Astrocyte of the cerebellum (primary cell): ENCODE measurements around the gene OCA2.
A peak's percentile ranks its signal among the peaks of the same experiment; 100 is the strongest.
"Not testable (repeated sequence)": the region's sequence is repeated elsewhere in the genome, so short reads cannot be mapped to it uniquely, and the experiment has no call there.

Experiments
- DNase-seq: peaks from one replicate; pipeline ENCODE4 v3.0.0-alpha.2; 2011; ENCODE audit warnings: low read depth
- H3K4me3 ChIP-seq: 2 replicates; pipeline ENCODE4 v1.5.1; 2011; ENCODE audit warnings: mild to moderate bottlenecking, low read depth, low read length, moderate library complexity
- in situ Hi-C: cut with HindIII; loops from 2 replicates; pipeline ENCODE4 v1.10.0; 2017; ENCODE audit warnings: low sequenced_read_pairs
- TF ChIP-seq, protein P1 (sequence below): IDR thresholded peaks from 2 replicates; pipeline ENCODE4 v1.5.1; 2012; ENCODE audit warnings: low read length, low read depth, moderate library complexity, mild to moderate bottlenecking; ENCODE audit errors: missing control alignments

Gene OCA2

DNA sequence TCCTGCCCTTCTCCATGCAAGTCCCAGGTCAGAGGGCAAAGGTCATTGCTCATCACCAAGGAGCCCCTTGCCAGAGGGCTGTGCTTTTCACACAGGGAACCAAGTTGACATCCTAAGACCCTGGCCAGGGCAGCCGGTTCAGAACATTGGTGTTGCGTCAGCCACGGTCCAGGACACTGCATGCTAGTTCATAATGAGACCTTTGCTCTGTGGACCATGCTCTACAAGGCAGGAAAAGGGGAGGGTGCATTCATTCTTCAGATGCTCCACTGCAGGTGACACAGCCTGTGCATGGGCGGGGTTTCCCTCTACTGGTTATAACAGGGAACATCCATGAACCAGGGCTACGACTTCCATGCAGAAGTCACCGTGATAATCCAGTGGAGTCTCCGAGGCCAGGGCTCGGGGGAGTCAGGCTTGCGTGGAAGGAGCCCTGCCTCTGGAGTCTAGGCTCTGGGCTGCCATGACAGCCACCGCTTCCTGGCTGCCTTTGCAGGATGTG lies 81.6 kb downstream of the OCA2 start:
- no peak for DNase-seq
- in situ Hi-C loops: no loop called here
- no peak overlapping the region for H3K4me3 ChIP-seq
- TF ChIP-seq, protein P1, sequence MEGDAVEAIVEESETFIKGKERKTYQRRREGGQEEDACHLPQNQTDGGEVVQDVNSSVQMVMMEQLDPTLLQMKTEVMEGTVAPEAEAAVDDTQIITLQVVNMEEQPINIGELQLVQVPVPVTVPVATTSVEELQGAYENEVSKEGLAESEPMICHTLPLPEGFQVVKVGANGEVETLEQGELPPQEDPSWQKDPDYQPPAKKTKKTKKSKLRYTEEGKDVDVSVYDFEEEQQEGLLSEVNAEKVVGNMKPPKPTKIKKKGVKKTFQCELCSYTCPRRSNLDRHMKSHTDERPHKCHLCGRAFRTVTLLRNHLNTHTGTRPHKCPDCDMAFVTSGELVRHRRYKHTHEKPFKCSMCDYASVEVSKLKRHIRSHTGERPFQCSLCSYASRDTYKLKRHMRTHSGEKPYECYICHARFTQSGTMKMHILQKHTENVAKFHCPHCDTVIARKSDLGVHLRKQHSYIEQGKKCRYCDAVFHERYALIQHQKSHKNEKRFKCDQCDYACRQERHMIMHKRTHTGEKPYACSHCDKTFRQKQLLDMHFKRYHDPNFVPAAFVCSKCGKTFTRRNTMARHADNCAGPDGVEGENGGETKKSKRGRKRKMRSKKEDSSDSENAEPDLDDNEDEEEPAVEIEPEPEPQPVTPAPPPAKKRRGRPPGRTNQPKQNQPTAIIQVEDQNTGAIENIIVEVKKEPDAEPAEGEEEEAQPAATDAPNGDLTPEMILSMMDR: peak; percentile 9

DNA sequence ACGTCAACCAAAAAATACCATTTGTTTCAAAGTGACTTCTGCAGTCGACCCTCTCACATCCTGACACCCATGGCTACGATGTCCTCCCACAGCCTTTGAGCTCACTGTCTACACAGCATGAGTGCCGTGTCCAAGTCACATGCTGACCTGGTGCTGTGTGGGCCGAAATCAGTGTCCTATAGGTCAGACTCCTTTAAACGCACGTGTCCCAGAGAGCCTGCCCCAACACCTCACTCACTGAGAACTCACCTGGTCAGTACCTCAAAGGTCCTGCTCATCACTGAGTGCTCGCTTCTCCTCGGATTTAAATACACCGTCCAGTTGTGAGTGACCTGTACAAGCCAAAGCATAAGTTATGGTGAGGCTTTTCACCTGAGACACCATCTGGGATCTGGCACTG lies 83.3 kb downstream of the OCA2 start:
- in situ Hi-C loops: no loop called here
- TF ChIP-seq, protein P1: no peak
- H3K4me3 ChIP-seq: no peak overlapping the region
- DNase-seq: no peak

DNA sequence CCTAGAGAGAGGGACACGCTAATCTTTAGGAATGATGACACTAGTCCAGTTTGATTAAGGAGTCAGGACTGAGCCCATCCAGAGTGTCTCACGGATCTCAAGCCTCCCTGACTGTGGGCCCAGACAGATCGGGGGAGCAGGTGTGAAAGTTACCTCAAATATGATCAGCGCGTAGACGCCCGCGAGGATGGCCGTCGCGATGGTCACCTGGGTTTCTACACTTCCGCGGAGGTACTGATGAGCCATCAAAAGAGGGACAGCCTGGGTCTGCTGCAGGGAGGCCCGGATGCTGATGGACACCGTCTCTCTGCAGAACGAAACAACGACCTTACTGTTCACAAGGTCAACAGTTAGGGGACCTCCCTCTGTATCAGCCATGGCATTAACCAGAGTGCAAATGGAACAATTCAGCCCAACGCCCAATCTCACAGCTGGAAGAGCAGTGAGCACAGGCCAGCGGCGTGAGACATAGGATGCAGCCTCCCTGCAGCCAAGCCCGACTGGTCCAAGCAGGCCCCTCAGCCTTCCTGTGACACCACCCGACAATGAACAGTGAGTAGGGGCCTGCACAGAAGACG lies 84.4 kb downstream of the OCA2 start:
- no peak overlapping the region for H3K4me3 ChIP-seq
- in situ Hi-C loops: no loop called here
- TF ChIP-seq, protein P1: no peak
- no peak for DNase-seq

DNA sequence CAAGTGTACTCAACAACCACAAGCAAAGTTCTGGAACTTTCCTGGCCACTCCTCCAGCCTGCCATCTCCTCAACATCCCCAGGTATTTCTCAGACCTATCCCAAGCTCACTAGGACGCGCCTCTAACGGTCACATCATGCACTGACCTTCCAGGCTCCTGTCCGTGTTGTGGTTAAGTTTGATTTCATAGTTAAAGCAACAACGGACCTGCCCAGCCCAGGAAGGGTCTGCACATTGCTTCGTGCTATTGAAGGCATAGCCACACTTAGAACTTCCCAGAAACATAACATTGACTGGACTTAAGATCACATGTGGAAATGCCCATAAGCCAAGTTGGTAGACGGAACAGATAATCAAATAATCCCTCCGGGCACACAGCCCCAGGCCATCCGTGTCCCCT lies 85.1 kb downstream of the OCA2 start:
- TF ChIP-seq, protein P1: no peak
- DNase-seq: no peak
- in situ Hi-C loops: no loop called here
- H3K4me3 ChIP-seq: no peak overlapping the region

DNA sequence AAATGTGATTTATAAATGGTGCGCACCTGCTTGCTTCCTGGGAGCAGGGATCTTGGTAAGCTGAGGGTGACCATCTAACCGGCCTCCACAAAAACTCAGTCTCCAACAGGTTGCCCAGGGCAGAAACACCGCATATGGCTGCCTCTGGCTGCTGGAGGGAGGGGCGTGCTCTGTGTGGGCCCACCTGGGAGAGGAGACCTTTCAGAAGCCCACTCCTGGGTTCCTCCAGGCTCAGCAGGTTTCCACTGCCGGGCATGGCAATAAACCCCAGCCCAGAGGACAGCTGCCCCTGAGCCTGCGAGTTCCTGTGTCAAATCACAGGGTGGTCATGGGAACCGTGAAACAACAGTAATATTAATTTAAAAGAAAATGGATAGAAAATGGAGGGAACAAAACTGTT lies 85.6 kb downstream of the OCA2 start:
- no peak overlapping the region for H3K4me3 ChIP-seq
- TF ChIP-seq, protein P1: no peak
- DNase-seq: no peak
- in situ Hi-C loops: no loop called here

DNA sequence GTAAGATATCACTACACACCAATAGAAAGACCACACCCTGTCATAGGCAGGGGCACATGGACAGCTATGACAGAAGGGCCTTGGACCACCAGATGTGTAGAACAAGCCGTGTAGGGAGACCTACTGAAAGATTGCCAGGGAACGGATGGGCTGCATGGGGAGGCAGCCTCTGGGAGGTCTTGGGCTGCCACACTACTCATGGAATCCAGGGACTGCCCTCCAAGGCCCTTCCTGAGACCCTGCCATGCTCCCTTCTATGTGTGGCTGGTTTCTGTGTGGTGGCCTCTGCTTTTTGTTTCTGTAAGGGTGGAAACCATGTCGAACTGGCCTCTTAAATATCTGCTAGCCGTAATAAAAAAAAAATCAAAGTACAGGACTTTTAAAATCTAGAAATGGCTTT lies 86.9 kb downstream of the OCA2 start:
- no peak for DNase-seq

DNA sequence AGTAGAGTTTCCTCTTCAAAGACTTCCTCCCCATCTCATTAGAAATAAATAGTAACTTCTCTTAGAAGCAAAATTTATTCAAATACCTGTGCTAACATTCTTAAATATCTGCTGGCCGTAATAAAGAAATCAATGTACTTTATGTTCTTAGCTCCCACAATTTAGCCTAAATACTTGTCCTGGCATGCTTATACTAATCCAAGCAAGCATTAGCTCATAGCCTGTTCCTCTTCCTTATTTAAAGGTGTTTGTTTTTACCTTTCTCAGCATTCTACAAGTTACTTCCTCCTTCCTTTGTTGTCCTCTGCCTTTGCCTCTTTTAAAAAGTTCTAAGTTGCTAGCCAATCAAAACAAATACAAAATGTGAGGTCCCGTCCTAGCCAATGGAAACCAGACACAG lies 90.9 kb downstream of the OCA2 start:
- in situ Hi-C loops, DNase-seq: not testable (repeated sequence)

More for the DNA sequence above, 86.9 kb downstream of the OCA2 start:
- H3K4me3 ChIP-seq: no peak overlapping the region
- TF ChIP-seq, protein P1: no peak
- in situ Hi-C loops: no loop called here

More for the DNA sequence above, 90.9 kb downstream of the OCA2 start:
- not testable (repeated sequence) for H3K4me3 ChIP-seq
